A549 (cell line): ENCODE data around the gene TMC7.

ENCODE experiments used
- JUNB ChIP-seq: fragments of >200 bp; sonication (Bioruptor Twin); formaldehyde crosslinking; IDR thresholded peaks from 2 replicates; pipeline ENCODE4 v1.6.1; 2016
- MAFK ChIP-seq: fragments of 450-650 bp; IDR thresholded peaks from 2 replicates; pipeline ENCODE4 v1.6.1; 2014; ENCODE audit not compliant: partially characterized antibody
- POLR2A ChIP-seq: IDR thresholded peaks from 2 replicates; pipeline ENCODE4 v1.6.1; 2012; ENCODE audit warnings: mild to moderate bottlenecking, low read length
- RFX5 ChIP-seq: fragments of 450-650 bp; IDR thresholded peaks from 2 replicates; pipeline ENCODE4 v1.7.1; 2014; ENCODE audit warnings: antibody characterized with exemption, mild to moderate bottlenecking, moderate library complexity
- TF ChIP-seq, protein P1 (sequence below): fragments of >200 bp; sonication (Bioruptor Twin); formaldehyde crosslinking; IDR thresholded peaks from 3 replicates; pipeline ENCODE4 v1.5.1; 2016
- TF ChIP-seq, protein P2 (sequence below): fragments of 200-600 bp; sonication (generic); IDR thresholded peaks from 2 replicates; pipeline ENCODE4 v1.6.1; 2016; ENCODE audit warnings: antibody characterized with exemption, mild to moderate bottlenecking, moderate library complexity
- TF ChIP-seq, protein P3 (sequence below): IDR thresholded peaks from 2 replicates; pipeline ENCODE4 v1.6.1; 2012
- TF ChIP-seq, protein P4 (sequence below): fragments of 250-450 bp; sonication (Bioruptor Pico); IDR thresholded peaks from 2 replicates; pipeline ENCODE4 v1.5.0; 2021; ENCODE audit warnings: mild to moderate bottlenecking, moderate library complexity, borderline replicate concordance

DNA sequence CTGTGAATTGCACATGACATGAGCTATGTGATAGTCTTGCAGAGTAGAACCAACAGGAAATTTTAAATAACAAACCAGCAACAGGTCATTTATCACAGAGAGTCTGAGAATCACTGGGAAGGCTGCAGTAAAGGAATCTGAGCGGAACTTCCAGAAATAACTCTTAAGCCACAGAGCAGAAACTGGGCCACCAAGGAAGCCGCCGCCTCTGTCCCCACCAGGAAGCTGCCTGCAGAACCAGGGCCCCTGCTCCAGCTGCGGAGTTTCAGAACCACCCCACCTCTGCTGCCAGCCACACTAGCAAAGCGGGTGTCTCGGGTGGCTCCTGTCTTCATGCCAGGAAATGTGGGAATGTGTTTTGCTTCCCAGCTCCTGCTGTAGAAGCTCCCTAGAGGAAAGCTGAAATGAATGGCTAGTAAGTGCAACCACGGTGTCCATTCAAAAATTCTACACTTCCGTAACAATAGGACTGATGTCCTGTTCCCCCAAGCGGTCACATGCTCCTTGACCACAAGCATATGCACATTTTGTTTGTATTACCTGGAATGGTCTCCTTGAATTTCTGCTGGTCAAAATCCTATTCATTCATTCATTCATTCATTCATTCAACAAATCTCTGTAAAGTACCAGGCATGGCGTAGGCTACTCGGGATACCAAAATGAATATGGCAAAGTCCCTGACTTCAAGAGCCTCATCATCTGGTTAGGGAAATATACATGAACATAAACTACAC, 122.3 kb downstream of the TMC7 start:
- TF ChIP-seq, protein P1, sequence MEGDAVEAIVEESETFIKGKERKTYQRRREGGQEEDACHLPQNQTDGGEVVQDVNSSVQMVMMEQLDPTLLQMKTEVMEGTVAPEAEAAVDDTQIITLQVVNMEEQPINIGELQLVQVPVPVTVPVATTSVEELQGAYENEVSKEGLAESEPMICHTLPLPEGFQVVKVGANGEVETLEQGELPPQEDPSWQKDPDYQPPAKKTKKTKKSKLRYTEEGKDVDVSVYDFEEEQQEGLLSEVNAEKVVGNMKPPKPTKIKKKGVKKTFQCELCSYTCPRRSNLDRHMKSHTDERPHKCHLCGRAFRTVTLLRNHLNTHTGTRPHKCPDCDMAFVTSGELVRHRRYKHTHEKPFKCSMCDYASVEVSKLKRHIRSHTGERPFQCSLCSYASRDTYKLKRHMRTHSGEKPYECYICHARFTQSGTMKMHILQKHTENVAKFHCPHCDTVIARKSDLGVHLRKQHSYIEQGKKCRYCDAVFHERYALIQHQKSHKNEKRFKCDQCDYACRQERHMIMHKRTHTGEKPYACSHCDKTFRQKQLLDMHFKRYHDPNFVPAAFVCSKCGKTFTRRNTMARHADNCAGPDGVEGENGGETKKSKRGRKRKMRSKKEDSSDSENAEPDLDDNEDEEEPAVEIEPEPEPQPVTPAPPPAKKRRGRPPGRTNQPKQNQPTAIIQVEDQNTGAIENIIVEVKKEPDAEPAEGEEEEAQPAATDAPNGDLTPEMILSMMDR = no peak
- TF ChIP-seq RFX5 (no peak), POLR2A (no peak), JUNB (no peak), MAFK (no peak)
- TF ChIP-seq, protein P2, sequence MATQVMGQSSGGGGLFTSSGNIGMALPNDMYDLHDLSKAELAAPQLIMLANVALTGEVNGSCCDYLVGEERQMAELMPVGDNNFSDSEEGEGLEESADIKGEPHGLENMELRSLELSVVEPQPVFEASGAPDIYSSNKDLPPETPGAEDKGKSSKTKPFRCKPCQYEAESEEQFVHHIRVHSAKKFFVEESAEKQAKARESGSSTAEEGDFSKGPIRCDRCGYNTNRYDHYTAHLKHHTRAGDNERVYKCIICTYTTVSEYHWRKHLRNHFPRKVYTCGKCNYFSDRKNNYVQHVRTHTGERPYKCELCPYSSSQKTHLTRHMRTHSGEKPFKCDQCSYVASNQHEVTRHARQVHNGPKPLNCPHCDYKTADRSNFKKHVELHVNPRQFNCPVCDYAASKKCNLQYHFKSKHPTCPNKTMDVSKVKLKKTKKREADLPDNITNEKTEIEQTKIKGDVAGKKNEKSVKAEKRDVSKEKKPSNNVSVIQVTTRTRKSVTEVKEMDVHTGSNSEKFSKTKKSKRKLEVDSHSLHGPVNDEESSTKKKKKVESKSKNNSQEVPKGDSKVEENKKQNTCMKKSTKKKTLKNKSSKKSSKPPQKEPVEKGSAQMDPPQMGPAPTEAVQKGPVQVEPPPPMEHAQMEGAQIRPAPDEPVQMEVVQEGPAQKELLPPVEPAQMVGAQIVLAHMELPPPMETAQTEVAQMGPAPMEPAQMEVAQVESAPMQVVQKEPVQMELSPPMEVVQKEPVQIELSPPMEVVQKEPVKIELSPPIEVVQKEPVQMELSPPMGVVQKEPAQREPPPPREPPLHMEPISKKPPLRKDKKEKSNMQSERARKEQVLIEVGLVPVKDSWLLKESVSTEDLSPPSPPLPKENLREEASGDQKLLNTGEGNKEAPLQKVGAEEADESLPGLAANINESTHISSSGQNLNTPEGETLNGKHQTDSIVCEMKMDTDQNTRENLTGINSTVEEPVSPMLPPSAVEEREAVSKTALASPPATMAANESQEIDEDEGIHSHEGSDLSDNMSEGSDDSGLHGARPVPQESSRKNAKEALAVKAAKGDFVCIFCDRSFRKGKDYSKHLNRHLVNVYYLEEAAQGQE = no peak
- TF ChIP-seq, protein P3, sequence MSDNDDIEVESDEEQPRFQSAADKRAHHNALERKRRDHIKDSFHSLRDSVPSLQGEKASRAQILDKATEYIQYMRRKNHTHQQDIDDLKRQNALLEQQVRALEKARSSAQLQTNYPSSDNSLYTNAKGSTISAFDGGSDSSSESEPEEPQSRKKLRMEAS = no peak
- TF ChIP-seq, protein P4, sequence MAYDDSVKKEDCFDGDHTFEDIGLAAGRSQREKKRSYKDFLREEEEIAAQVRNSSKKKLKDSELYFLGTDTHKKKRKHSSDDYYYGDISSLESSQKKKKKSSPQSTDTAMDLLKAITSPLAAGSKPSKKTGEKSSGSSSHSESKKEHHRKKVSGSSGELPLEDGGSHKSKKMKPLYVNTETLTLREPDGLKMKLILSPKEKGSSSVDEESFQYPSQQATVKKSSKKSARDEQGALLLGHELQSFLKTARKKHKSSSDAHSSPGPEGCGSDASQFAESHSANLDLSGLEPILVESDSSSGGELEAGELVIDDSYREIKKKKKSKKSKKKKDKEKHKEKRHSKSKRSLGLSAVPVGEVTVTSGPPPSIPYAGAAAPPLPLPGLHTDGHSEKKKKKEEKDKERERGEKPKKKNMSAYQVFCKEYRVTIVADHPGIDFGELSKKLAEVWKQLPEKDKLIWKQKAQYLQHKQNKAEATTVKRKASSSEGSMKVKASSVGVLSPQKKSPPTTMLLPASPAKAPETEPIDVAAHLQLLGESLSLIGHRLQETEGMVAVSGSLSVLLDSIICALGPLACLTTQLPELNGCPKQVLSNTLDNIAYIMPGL (CRISPR knock-in tag) = no peak
